Measurements from ENCODE around the gene NPIPB9.
"Not testable (repeated sequence)": the region's sequence is repeated elsewhere in the genome, so short reads cannot be mapped to it uniquely, and the experiment has no call there.

GRCh38 chr16:28750469-28751067 lies 1.0 kb upstream of the NPIPB9 start:
- TF ChIP-seq EZH2phosphoT487 (IDR thresholded peaks at IDR 0.05; ENCODE audit: insufficient read depth, low read depth); EZH2 (IDR thresholded peaks at IDR 0.05; ENCODE audit: insufficient read depth, poor library complexity, severe bottlenecking): not testable (repeated sequence)

Measured in GM23248 (cell line).